Measurements from ENCODE around the gene TYR.
"Not testable (repeated sequence)": the region's sequence is repeated elsewhere in the genome, so short reads cannot be mapped to it uniquely, and the experiment has no call there.

The TYR gene

DNA sequence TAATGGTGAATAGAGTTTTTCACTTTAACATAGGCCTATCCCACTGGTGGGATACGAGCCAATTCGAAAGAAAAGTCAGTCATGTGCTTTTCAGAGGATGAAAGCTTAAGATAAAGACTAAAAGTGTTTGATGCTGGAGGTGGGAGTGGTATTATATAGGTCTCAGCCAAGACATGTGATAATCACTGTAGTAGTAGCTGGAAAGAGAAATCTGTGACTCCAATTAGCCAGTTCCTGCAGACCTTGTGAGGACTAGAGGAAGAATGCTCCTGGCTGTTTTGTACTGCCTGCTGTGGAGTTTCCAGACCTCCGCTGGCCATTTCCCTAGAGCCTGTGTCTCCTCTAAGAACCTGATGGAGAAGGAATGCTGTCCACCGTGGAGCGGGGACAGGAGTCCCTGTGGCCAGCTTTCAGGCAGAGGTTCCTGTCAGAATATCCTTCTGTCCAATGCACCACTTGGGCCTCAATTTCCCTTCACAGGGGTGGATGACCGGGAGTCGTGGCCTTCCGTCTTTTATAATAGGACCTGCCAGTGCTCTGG lies at the start of gene TYR:
Gene TYR (plus strand): TSS at position 185 of the 541 bp plus-strand sequence. CDS start 79 bp downstream, at position 264.
- DNase-seq, result no peak

GRCh38 chr11:89136606-89137005 lies 41.1 kb upstream of the TYR start:
- DNase-seq, result no peak

GRCh38 chr11:89147229-89147628 lies 30.4 kb upstream of the TYR start:
- DNase-seq, result no peak

- DNase-seq, result no peak
Observed at GRCh38 chr11:89159974-89160373, 17.7 kb upstream of the TYR start.

DNA sequence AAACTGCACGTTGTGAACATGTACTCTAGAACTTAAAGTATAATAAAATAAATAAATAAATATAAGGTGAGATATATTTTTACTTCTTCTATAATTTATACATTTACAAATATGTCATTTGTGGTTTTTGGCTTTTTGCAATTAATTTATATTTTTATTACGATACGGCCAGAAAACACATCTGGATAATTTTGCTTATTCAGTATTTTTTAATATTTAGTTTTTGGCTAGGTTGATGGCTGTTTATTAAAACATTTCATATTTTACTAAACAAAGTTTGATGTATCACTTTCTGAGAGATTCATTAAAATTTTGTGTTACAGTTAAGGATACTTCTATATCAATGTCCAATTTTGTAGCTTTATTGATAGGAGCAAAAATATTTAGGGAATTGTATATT lies 15.7 kb upstream of the TYR start:
- DNase-seq, result no peak

DNA sequence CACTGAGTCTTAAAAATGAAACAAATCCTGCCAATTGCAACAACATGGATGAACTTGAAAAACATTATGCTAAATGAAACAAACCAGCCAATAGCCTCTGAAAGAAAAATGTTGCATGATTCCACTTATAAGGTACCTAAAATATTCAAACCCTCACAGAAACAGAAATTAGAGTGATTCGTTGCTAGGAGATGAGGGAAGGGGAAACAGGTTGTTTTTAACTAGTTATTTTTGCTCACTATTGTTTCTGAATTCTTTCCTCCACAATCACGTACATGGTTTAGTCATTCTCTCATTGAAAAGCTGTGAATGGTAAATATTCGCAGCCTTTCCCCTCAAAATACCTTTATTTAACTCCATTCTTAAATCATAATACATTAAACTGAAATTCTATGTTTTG lies 14.0 kb upstream of the TYR start:
- DNase-seq, result no peak

DNA sequence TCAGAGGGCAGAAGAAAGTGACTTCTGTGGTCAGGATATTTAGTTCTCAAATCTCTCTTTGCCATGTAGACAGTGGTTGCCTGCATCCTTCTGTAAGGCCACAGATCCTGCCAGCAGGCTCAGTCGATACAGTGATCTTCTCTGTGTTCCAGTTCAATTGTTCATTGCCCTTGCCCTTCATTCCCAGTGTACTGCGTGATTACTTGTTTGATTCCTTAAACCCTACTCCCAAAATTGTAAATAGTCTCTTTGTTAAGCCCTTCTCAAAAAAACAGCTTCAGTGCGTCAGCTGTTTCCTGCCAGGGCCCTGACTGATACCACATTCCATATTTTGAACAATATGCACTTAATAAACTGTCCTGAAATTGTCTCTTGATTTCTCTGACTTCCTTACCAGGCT lies 9.3 kb upstream of the TYR start:
- DNase-seq, result no peak

DNA sequence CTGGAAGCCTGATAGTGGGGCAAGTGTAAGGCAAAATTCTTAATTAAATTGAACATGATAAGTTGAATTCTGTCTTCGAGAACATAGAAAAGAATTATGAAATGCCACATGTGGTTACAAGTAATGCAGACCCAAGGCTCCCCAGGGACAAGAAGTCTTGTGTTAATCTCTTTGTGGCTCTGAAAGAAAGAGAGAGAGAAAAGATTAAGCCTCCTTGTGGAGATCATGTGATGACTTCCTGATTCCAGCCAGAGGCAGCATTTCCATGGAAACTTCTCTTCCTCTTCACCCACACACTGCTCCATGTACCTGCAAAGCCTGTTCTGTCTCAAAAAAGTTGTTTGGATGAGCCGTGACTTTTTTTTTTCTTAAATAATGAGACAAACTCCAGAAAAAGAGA lies 1.9 kb upstream of the TYR start:
- DNase-seq, result no peak

GRCh38 chr11:89176938-89177337 lies 737 bp upstream of the TYR start:
- DNase-seq, result no peak

DNA sequence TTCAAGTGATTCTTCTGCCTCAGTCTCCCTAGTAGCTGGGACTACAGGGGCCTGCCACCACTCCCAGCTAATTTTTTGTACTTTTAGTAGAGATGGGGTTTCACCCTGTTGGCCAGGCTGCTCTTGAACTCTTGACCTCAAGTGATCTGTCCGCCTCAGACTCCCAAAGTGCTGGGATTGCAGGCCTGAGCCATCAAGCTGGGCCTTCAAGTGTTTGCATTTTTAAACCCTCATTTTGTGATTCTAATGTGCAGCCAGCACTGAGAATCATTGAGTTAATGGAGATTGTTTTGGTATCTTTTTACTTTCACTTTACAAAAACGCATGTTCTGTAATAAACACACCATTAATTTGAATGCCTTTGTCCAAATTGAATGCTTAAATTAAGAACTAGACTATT lies 3.4 kb downstream of the TYR start:
- DNase-seq, result no peak

DNA sequence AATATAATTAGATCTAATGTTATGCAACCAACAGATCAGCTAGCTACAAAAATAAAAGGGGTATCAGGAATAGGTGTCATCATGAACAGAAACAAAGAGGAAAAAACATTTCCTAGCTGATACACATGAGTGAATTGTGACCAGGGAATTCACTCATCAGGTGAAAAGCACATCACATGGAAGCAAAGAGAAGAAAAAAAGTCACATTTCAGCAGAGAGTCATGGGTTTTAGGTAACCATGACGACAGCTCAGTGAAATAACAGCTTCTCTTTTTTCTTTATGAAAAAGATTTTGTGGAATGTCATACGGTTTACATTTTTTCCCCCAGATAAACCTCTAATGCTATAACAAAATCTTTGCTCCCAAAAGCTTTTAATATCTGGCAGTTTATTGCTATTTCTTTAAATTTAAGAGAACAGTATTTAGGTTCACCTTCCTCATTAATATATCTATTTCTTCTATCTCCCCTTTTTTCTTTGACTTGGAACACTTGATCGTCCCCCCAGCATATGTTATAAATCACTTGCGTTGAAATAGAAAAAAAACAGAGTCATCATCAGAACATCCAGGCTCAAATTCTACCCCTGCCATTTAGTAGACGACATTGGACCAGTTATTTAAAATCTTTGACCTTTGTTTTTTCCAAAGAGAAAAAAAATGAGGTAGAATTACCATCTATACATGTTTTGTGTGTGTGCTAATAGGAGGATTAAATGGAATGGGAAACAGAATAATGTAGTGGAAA lies 5.3 kb downstream of the TYR start:
- no peak for DNase-seq

DNA sequence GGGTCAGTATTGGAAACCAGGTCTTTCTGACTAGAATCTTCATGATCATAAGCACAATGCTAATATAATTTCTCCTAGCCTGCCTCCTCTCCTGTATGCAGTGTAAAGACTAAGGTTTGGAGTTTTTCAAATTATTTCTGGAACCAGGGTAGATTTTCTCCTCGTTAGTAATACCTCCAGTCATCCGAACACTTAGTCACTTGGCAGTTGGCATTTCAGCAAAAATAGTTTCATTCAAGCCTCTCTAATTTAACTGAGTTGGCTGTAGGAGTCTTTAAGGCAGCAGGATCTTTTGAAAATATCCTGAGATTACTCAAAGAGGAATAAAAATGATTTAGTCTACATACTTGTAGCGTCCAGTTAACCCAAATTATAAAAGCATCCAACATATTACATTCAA lies 6.3 kb downstream of the TYR start:
- no peak for DNase-seq

DNA sequence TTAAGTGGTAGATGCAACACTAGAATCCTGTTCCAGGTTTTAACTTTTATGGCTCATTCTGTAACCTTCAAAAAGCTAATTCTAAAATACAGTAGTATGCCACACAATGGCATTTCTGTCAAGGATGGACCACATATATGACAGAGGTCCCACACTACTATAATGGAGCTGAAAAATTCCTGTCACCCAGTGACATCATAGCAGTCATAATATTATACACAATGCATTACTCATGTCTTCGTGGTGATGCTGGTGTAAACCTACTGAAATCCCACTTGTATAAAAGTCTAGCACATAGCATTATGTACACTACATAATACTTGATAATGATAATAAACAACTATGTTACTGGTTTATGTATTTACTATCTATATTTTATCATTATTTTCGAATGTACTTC lies 12.1 kb downstream of the TYR start:
- DNase-seq, result no peak

DNA sequence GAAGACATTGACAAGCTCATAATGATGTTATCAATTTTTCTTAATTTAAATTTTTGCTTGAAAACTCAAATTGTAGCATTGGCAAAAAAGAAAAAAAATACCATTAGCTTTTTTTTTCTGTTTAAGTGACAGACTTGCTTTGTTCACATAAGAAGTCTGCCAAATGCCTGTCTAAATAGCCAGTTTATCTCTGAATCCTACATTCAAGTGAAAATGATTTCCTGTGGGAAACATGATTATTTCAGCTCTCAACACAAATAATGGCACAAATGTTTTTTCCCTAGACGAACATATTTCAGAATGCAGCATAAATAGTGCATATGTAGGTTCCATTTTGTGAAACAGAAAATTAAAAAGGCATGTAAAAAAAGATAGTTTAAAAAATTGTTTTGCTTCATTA lies 23.5 kb downstream of the TYR start:
- no peak for DNase-seq

DNA sequence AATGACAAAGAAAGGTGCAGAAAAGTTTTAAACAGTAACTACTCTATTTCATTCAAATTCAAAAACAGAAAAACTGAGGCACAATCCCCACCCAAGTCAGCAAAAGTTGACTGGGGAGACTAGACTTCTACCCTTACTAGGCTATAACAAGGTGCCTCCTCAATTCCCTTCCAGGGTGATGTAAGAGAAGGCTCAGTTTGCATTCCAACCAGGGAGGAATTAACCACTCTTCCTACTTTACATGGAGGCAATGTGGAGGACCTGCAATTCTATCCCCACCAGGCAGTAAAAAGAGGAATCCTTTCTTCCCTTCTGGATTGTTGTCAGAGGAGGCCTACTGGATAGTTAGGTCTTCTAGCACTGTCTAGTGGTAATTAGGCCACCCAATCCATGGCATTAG lies 26.1 kb downstream of the TYR start:
- DNase-seq, result no peak

DNA sequence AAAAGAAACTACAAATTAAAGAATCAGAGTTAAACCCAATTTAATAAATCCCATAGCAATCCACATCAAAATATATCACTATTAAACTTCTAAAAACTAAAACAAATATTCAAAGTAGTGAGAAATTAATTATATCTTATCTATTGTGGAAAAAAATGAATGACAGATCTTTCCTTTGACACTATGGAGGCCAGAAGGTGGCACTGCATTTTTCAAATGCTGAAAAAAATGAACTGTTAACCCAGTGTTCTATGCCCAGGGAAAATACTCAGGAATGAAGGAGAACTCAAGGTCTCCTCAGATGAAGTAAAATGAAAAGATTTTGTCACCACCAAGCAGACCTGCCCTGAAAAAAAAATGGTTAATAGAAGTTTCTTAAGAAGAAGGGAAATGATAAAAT lies 27.7 kb downstream of the TYR start:
- DNase-seq, result no peak

DNA sequence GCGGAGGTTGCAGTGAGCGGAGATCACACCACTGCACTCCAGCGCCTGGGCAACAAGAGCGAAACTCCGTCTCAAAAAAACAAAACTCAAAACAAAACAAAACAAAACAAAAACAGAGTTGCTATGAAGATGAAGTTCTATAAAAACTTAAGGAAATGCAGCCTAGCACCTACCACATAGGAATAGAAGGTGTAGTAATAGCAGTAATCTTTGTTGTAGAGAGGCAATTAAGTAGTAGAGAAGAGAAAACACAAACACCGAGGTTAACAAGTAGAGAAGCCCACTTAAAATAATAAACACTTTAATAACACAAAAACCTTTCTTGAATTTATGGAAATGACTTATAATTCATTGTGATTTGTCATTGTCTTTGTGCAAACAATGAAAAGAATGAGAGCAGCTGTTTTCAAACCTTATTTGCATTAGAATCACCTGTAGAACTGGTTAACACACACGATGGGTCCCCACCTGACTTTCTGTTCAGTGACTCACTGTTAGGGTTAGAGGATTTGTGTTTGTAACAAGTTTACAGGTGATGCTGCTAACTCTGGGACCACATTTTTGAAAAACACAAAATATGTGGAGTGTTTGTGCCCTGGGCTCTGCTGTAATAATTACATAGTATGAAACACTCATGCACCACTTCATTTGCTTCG lies 43.1 kb downstream of the TYR start:
- DNase-seq, result no peak

DNA sequence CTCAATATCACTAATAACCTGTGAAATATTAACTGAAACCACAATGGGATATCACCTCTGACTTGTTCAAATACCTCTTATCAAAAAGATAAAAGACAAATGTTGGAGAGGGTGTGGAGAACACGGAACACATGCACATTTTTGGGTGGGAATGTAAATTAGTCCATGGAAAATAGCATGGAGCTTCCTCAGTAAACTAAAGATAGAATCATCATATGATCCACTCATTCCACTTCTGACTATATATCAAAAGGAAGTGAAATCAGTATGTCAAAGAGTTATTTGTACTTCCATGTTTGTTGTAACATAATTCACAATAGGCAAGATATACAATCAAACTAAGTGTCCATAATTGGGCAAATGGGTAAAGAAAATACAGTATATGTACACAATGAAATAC lies 57.4 kb downstream of the TYR start:
- DNase-seq, result no peak

GRCh38 chr11:89235976-89236375 lies 58.3 kb downstream of the TYR start:
- no peak for DNase-seq

DNA sequence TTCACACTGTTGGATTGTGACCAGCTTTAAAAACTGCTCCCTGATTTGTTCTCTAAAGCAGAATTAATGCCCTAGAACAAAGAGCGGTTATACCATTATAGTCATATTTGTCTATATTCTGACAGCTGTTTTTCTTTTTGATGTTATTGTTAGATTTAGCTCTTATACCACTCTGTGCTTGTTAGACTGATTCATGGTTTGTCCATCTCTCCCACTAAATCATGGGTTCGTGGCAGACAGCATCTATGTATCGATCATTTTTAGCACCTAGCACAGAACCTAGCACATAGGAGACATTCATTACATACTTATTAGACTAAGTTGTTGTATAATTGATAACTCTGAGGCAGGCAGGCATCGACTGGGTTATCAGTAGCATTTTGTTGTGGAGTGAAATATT lies 69.3 kb downstream of the TYR start:
- DNase-seq, result not testable (repeated sequence)

DNA sequence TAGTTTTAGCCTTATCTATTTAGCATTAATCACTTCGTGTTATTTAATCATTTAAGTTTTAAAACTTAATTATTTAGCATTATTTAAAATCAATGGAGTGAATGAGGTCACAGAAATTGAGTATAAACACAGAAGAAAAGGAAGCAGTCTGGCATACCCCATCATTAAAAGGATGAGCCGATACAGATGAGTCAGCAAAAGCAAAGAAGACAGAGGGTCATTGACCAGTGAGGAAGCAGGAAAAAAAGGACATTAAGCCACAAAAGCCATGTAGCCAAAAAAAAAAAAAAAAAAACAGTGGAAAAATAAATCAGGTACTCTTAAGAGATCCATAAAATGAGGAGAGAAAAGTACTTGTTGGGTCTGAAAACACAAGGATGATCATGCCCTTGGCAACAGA lies 71.5 kb downstream of the TYR start:
- no peak for DNase-seq

GRCh38 chr11:89261483-89261882 lies 83.8 kb downstream of the TYR start:
- not testable (repeated sequence) for DNase-seq

- DNase-seq, result no peak
Observed at GRCh38 chr11:89267660-89268302, 90.1 kb downstream of the TYR start.

- not testable (repeated sequence) for DNase-seq
Observed at GRCh38 chr11:89272540-89273088, 94.9 kb downstream of the TYR start.

Data from KG1 (cell line).